Gastrocnemius medialis (tissue), 4 donors: ENCODE results near the gene APH1B. TPM values are rescaled to one million over a fixed set of nuclear protein-coding genes. Genes with fewer than 3 reads are reported as not detected.

Source experiments
- ATAC-seq, 2 donors: fragments of 150-250 bp; one replicate each; pipeline ENCODE4 v1.9.1; 2016
- DNase-seq, 2 donors: peaks; one replicate each; pipeline ENCODE4 v3.0.0-alpha.2; 2019
- H3K27ac ChIP-seq, 4 donors: fragments of 200-600 bp; sonication (generic); 1 replicate in 1 of 4; 2 replicates in 3 of 4; pipeline ENCODE4 v1.5.1; 2016 to 2018; ENCODE audit warnings: mild to moderate bottlenecking in 2 of 4, moderate library complexity in 1 of 4
- H3K27me3 ChIP-seq, 3 donors: fragments of 200-600 bp; sonication (generic) in 2 of 3; 1 replicate in 1 of 3; 2 replicates in 2 of 3; pipeline versions ENCODE4 v1.5.1 to v1.6.0; 2016 to 2019; ENCODE audit warnings: mild to moderate bottlenecking in 1 of 3, moderate library complexity in 1 of 3
- H3K36me3 ChIP-seq, 2 donors: fragments of 200-600 bp; sonication (generic) in 1 of 2; one replicate each; pipeline ENCODE4 v1.5.1; 2017 to 2018
- H3K4me1 ChIP-seq, 2 donors: fragments of 200-600 bp; sonication (generic) in 1 of 2; one replicate each; pipeline ENCODE4 v1.5.1; 2016 to 2017; ENCODE audit warnings: mild to moderate bottlenecking in 2 of 2
- H3K4me3 ChIP-seq, 4 donors: fragments of 200-600 bp; sonication (generic) in 3 of 4; 1 replicate in 1 of 4; 2 replicates in 3 of 4; pipeline ENCODE4 v1.5.1; 2016 to 2019; ENCODE audit warnings: mild to moderate bottlenecking in 2 of 4
- H3K9me3 ChIP-seq, 3 donors: fragments of 200-600 bp; sonication (generic) in 2 of 3; 1 replicate in 1 of 3; 2 replicates in 2 of 3; pipeline ENCODE4 v1.5.1; 2016 to 2019
- POLR2A ChIP-seq, 2 donors: fragments of 450-650 bp; IDR thresholded peaks; one replicate each; pipeline ENCODE4 v1.6.1; 2017; ENCODE audit warnings: antibody characterized with exemption in 2 of 2, mild to moderate bottlenecking in 2 of 2, moderate library complexity in 2 of 2
- in situ Hi-C, 4 donors: fragments of 200-750 bp; cut with MboI; loops; one replicate each; pipeline versions ENCODE4 v1.15.0 to v1.8.0; 2017; ENCODE audit warnings: low sequenced_read_pairs in 4 of 4
- intact Hi-C: fragments of 100-400 bp; cut with DNase I; formaldehyde crosslinking; loops from one replicate; pipeline ENCODE4 v1.15.1; 2023; ENCODE audit warnings: low total_unique reads
- total RNA-seq, 4 donors: library from RNA; depleted of rRNA; stranded (reverse); fragments of >200 nt; gene quantifications; one replicate each; pipeline versions ENCODE4 v1.1.0 to v1.2.3, GENCODE V29; 2016
- TF ChIP-seq, protein P1 (sequence below), 5 experiments: fragments of 450-650 bp in 3 of 5; fragments of 200-600 bp in 2 of 5; sonication (generic) in 2 of 5; IDR thresholded peaks in 4 of 5; conservative IDR thresholded peaks in 1 of 5; 1 replicate in 4 of 5; 2 replicates in 1 of 5; pipeline ENCODE4 v1.5.1; 2016 to 2019; ENCODE audit warnings: antibody characterized with exemption in 5 of 5, mild to moderate bottlenecking in 3 of 5, moderate library complexity in 3 of 5

The APH1B gene
- total RNA-seq, 4 donors from 2014 or later = 2.4 to 5.6 (median 2.9) TPM

DNA sequence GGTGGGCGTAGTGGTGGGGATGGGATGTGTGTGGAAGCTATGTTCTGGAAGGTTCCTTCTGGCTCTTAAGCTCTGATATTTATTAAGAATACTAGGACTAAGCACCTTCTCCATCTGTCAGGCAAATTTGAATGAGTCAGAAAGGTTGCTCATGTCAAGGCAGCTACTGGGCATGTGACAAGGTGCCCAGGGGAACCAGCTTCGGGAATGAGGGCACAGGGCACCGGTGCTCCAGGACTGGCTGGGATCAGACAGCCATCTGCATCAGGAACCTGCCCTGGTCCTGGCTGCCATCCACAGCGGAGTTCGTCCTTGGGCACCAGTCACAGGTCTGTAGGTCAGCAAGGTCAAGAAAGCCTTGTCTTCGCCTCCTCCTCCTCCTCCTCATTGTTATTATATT lies 71.8 kb downstream of the APH1B start:
- no peak overlapping the region for H3K27ac ChIP-seq
- H3K9me3 ChIP-seq = no peaks in the 10 kb centered on the region
- DNase-seq (no peak), ATAC-seq (no peak)
- intact Hi-C loops = no loop called here
- H3K27me3 ChIP-seq = no peaks in the 10 kb centered on the region
- in situ Hi-C loops = no loop called here
- no peak overlapping the region for H3K4me3 ChIP-seq
- no peak for TF ChIP-seq POLR2A (IDR thresholded peaks at IDR 0.05)
- TF ChIP-seq, protein P1, sequence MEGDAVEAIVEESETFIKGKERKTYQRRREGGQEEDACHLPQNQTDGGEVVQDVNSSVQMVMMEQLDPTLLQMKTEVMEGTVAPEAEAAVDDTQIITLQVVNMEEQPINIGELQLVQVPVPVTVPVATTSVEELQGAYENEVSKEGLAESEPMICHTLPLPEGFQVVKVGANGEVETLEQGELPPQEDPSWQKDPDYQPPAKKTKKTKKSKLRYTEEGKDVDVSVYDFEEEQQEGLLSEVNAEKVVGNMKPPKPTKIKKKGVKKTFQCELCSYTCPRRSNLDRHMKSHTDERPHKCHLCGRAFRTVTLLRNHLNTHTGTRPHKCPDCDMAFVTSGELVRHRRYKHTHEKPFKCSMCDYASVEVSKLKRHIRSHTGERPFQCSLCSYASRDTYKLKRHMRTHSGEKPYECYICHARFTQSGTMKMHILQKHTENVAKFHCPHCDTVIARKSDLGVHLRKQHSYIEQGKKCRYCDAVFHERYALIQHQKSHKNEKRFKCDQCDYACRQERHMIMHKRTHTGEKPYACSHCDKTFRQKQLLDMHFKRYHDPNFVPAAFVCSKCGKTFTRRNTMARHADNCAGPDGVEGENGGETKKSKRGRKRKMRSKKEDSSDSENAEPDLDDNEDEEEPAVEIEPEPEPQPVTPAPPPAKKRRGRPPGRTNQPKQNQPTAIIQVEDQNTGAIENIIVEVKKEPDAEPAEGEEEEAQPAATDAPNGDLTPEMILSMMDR (IDR thresholded peaks at IDR 0.05 in 4 of 5, conservative IDR thresholded peaks at IDR 0.05 in 1 of 5) = no peak
- H3K36me3 ChIP-seq = no peaks in the 10 kb centered on the region
- H3K4me1 ChIP-seq = peaks cover 18 to 25% of the 10 kb centered on the region in 2 donors

DNA sequence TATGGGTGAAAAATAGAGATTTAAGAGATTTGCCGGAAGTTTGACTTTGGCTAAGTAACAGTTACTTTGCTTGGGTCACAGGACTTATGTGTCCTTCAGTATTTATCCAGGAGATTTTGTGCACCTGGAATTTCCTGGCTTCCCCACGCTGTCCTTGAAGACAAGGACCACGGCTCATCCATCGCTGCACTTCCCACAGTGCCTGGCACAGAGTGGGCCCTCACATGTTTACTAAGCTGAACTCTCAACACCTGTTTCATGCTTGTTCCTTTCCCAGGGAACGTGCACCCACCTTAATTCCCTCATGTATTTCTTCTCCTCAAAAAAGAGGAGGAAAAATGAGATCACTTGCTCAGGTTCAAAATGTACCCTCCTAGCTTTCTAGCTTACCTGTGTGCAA lies 72.2 kb downstream of the APH1B start:
- no peak for DNase-seq
- Histone ChIP-seq H3K27ac (peak overlapping the region; percentile 27 to 64 (median 56)), H3K27me3 (no peaks in the 10 kb centered on the region), H3K4me3 (no peak overlapping the region), H3K36me3 (no peaks in the 10 kb centered on the region), H3K4me1 (peaks cover 18 to 25% of the 10 kb centered on the region in 2 donors), H3K9me3 (no peaks in the 10 kb centered on the region)
- no peak for ATAC-seq
- in situ Hi-C loops = no loop called here
- intact Hi-C loops = no loop called here
- TF ChIP-seq, protein P1 (IDR thresholded peaks at IDR 0.05 in 4 of 5, conservative IDR thresholded peaks at IDR 0.05 in 1 of 5) = no peak
- TF ChIP-seq POLR2A (IDR thresholded peaks at IDR 0.05) = no peak

DNA sequence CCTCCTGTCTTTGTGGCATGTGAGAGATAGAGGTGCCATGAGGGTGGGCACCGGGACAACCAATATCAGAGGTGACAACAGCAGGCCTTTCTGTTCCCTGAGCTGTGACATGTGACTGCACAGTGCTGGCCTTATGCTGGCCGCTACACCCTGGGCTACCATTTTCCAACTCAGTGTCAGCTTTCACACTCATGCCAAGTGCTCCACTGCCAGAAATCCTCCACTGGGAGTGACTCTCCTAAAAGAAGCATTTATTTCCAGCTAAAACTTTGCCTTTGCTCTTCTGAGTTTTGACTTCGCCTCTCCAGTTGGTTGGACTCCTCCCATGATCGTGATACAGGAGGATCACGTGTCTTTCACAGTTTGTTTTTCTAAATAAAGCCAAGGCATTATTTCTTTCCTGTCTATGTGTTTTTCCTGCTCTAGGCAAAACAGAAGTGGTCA lies 72.8 kb downstream of the APH1B start:
- no peak for TF ChIP-seq POLR2A (IDR thresholded peaks at IDR 0.05)
- TF ChIP-seq, protein P1 (IDR thresholded peaks at IDR 0.05 in 4 of 5, conservative IDR thresholded peaks at IDR 0.05 in 1 of 5) = no peak
- H3K4me1 ChIP-seq = peaks cover 18 to 25% of the 10 kb centered on the region in 2 donors
- ATAC-seq = peak; percentile 89 to 90
- peak; percentile 55 to 65 for DNase-seq
- H3K36me3 ChIP-seq = no peaks in the 10 kb centered on the region
- no peaks in the 10 kb centered on the region for H3K27me3 ChIP-seq
- H3K9me3 ChIP-seq = no peaks in the 10 kb centered on the region
- peak overlapping the region; percentile 27 to 64 (median 56) for H3K27ac ChIP-seq
- H3K4me3 ChIP-seq = no peak overlapping the region
- in situ Hi-C loops (no loop called here), intact Hi-C loops (no loop called here)

DNA sequence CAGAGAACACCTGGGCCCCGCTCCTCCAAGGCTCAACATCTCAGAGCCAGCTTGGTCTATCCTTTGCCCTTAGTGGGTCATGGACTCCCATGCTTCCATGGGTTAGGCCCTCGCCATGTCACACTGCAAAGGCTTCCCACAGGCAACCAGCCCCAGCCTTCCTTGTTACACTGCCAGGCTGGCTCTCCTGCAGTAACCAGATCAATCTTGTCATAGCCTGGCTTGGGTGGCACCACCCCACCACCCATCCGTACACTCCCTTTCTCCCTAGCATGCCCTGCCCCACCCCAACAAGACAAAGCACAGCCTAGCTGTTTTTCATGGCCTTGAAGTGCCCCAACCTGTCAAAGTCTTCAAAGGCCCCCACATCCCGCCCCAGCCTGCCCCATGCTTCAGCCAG lies 73.8 kb downstream of the APH1B start:
- H3K4me1 ChIP-seq = peaks cover 18 to 25% of the 10 kb centered on the region in 2 donors
- in situ Hi-C loops (no loop called here), intact Hi-C loops (no loop called here)
- DNase-seq (no peak), ATAC-seq (no peak)
- H3K27me3 ChIP-seq = no peaks in the 10 kb centered on the region
- no peak overlapping the region for H3K4me3 ChIP-seq
- no peaks in the 10 kb centered on the region for H3K36me3 ChIP-seq
- H3K27ac ChIP-seq = no peak overlapping the region
- H3K9me3 ChIP-seq = no peaks in the 10 kb centered on the region
- TF ChIP-seq, protein P1 (IDR thresholded peaks at IDR 0.05 in 4 of 5, conservative IDR thresholded peaks at IDR 0.05 in 1 of 5) = no peak
- TF ChIP-seq POLR2A (IDR thresholded peaks at IDR 0.05) = no peak

GRCh38 chr15:63352808-63353207 lies 75.4 kb downstream of the APH1B start:
- Histone ChIP-seq H3K27ac (no peak overlapping the region), H3K4me3 (no peak overlapping the region), H3K36me3 (no peaks in the 10 kb centered on the region), H3K27me3 (no peaks in the 10 kb centered on the region), H3K9me3 (no peaks in the 10 kb centered on the region), H3K4me1 (peaks cover 18 to 25% of the 10 kb centered on the region in 2 donors)
- in situ Hi-C loops (no loop called here), intact Hi-C loops (no loop called here)
- ATAC-seq = no peak
- TF ChIP-seq, protein P1 (IDR thresholded peaks at IDR 0.05 in 4 of 5, conservative IDR thresholded peaks at IDR 0.05 in 1 of 5) = no peak
- TF ChIP-seq POLR2A (IDR thresholded peaks at IDR 0.05) = no peak
- DNase-seq = no peak
